A549 (cell line): Measurements from ENCODE around the gene ITGAX. TPM values are rescaled to one million over a fixed set of nuclear protein-coding genes. Genes with fewer than 3 reads are reported as not detected.

Source experiments
- ATAC-seq, 2 experiments: fragments of 200-7000 bp in 1 of 2; fragments of >200 bp in 1 of 2; cut with Nextera tagmentation in 1 of 2; cut with Tn5 transposase in 1 of 2; 3 replicates each; pipeline versions ENCODE4 v1.8.0 to v1.9.1; 2018 to 2020; ENCODE audit warnings: mild to moderate bottlenecking in 1 of 2, moderate library complexity in 1 of 2
- CTCF ChIA-PET: fragments of 300-600 bp; sonication (Branson Sonifier 250); formaldehyde crosslinking; extraction: SDS; loops from one replicate; lab custom pipeline; 2021; ENCODE audit warnings: antibody characterized with exemption, inconsistent platforms; lab: Yijun Ruan, JAX
- POLR2A ChIA-PET: fragments of 350-600 bp; formaldehyde crosslinking; extraction: SDS; loops from one replicate; lab custom pipeline; 2021; ENCODE audit warnings: antibody characterized with exemption, inconsistent platforms; lab: Yijun Ruan, JAX
- DNase-seq, 2 experiments: peaks; one replicate each; pipeline versions ENCODE4 v3.0.0 to v3.0.0-alpha.2; 2011 to 2016; ENCODE audit warnings: low read depth in 1 of 2, low spot score in 1 of 2
- FAIRE-seq: peaks from 2 replicates; lab custom pipeline; 2011; peaks lifted over from hg19 to GRCh38; lab: Jason Lieb, UNC
- H3K27ac ChIP-seq, 2 experiments: fragments of >200 bp; sonication (Bioruptor Twin); formaldehyde crosslinking; 3 replicates each; pipeline ENCODE4 v1.5.1; 2016 to 2017
- H3K4me1 ChIP-seq: fragments of >200 bp; sonication (Bioruptor Twin); formaldehyde crosslinking; 3 replicates; pipeline ENCODE4 v1.6.1; 2016
- H3K4me2 ChIP-seq: fragments of >200 bp; sonication (Bioruptor Twin); formaldehyde crosslinking; 3 replicates; pipeline ENCODE4 v1.6.1; 2016
- H3K4me3 ChIP-seq: fragments of >200 bp; sonication (Bioruptor Twin); formaldehyde crosslinking; 3 replicates; pipeline ENCODE4 v1.5.1; 2016
- H3K9me3 ChIP-seq: fragments of >200 bp; sonication (Bioruptor Twin); formaldehyde crosslinking; 3 replicates; pipeline ENCODE4 v1.6.1; 2016
- ATOH8 ChIP-seq: fragments of 250-450 bp; sonication (Bioruptor Pico); IDR thresholded peaks from 2 replicates; pipeline ENCODE4 v1.5.0; 2020; ENCODE audit warnings: low read depth, mild to moderate bottlenecking, moderate library complexity
- CHD2 ChIP-seq: fragments of 150-350 bp; IDR thresholded peaks from 2 replicates; pipeline ENCODE4 v1.6.1; 2014; ENCODE audit warnings: low read length; ENCODE audit not compliant: partially characterized antibody
- CHD4 ChIP-seq: fragments of 200-600 bp; sonication (generic); IDR thresholded peaks from 2 replicates; pipeline ENCODE4 v1.6.1; 2016; ENCODE audit warnings: antibody characterized with exemption, mild to moderate bottlenecking, borderline replicate concordance
- EHF ChIP-seq: fragments of 250-450 bp; sonication (Bioruptor Pico); IDR thresholded peaks from 2 replicates; pipeline ENCODE4 v1.5.0; 2020; ENCODE audit warnings: mild to moderate bottlenecking
- EHMT2 ChIP-seq: fragments of 200-600 bp; sonication (generic); IDR thresholded peaks from 2 replicates; pipeline ENCODE4 v1.6.1; 2016; ENCODE audit warnings: antibody characterized with exemption, low read depth, mild to moderate bottlenecking, moderate library complexity
- FOSB ChIP-seq: fragments of 250-450 bp; sonication (Bioruptor Pico); IDR thresholded peaks from 2 replicates; pipeline ENCODE4 v1.5.0; 2020; ENCODE audit warnings: mild to moderate bottlenecking, moderate library complexity
- FOSL2 ChIP-seq, 2 experiments: fragments of 450-650 bp in 1 of 2; fragments of >200 bp in 1 of 2; sonication (Bioruptor Twin) in 1 of 2; formaldehyde crosslinking; IDR thresholded peaks; 2 replicates each; pipeline versions ENCODE4 v1.5.0 to v1.6.1; 2016 to 2020; ENCODE audit warnings: mild to moderate bottlenecking in 1 of 2, moderate library complexity in 1 of 2
- HES2 ChIP-seq: fragments of >200 bp; sonication (Bioruptor Twin); formaldehyde crosslinking; IDR thresholded peaks from 2 replicates; pipeline ENCODE4 v1.6.1; 2016
- HEYL ChIP-seq: fragments of 250-450 bp; sonication (Bioruptor Pico); IDR thresholded peaks from 2 replicates; pipeline ENCODE4 v1.8.0; 2021; ENCODE audit warnings: mild to moderate bottlenecking, moderate library complexity
- HOXB13 ChIP-seq: fragments of 250-450 bp; sonication (Bioruptor Pico); IDR thresholded peaks from 2 replicates; pipeline ENCODE4 v1.5.0; 2020; ENCODE audit warnings: low read depth, mild to moderate bottlenecking, moderate library complexity
- JUN ChIP-seq, 2 experiments: fragments of >200 bp; sonication (Bioruptor Twin); formaldehyde crosslinking; IDR thresholded peaks; 2 replicates in 1 of 2; 3 replicates in 1 of 2; pipeline ENCODE4 v1.6.1; 2016 to 2017
- KDM1A ChIP-seq: fragments of 200-600 bp; sonication (generic); IDR thresholded peaks from 2 replicates; pipeline ENCODE4 v1.6.1; 2016; ENCODE audit warnings: low read depth, mild to moderate bottlenecking
- KDM5A ChIP-seq: fragments of 200-600 bp; sonication (generic); IDR thresholded peaks from 2 replicates; pipeline ENCODE4 v1.6.1; 2016; ENCODE audit warnings: antibody characterized with exemption, mild to moderate bottlenecking
- NFE2L2 ChIP-seq: fragments of 150-350 bp; conservative IDR thresholded peaks from 2 replicates; pipeline ENCODE4 v1.6.1; 2014; ENCODE audit warnings: low read length
- PHF8 ChIP-seq: fragments of 200-600 bp; sonication (generic); IDR thresholded peaks from 2 replicates; pipeline ENCODE4 v1.6.1; 2016; ENCODE audit warnings: low read depth, mild to moderate bottlenecking, antibody characterized with exemption, moderate library complexity, borderline replicate concordance
- POLR2A ChIP-seq: IDR thresholded peaks from 2 replicates; pipeline ENCODE4 v1.6.1; 2012; ENCODE audit warnings: mild to moderate bottlenecking, low read length
- RAD21 ChIP-seq, 2 experiments: fragments of >200 bp in 1 of 2; sonication (Bioruptor Twin) in 1 of 2; formaldehyde crosslinking in 1 of 2; IDR thresholded peaks in 1 of 2; conservative IDR thresholded peaks in 1 of 2; 2 replicates in 1 of 2; 3 replicates in 1 of 2; pipeline ENCODE4 v1.6.1; 2012 to 2018; ENCODE audit warnings: inconsistent platforms in 1 of 2
- REST ChIP-seq: fragments of 200-600 bp; sonication (generic); IDR thresholded peaks from 2 replicates; pipeline ENCODE4 v1.6.1; 2016; ENCODE audit warnings: antibody characterized with exemption, mild to moderate bottlenecking, moderate library complexity
- TFCP2L1 ChIP-seq: fragments of 250-450 bp; sonication (Bioruptor Pico); IDR thresholded peaks from 2 replicates; pipeline ENCODE4 v1.5.0; 2021; ENCODE audit warnings: mild to moderate bottlenecking
- USF2 ChIP-seq: fragments of 450-650 bp; IDR thresholded peaks from 2 replicates; pipeline ENCODE4 v1.6.1; 2014; ENCODE audit warnings: antibody characterized with exemption
- ZNF302 ChIP-seq: fragments of 250-450 bp; sonication (Bioruptor Pico); IDR thresholded peaks from 2 replicates; pipeline ENCODE4 v1.9.0; 2021; ENCODE audit warnings: inconsistent platforms, mild to moderate bottlenecking, moderate library complexity
- WGBS: methylation state at CpG from one replicate; pipeline ENCODE4 v1.1.6; 2017; ENCODE audit errors: missing lambda C conversion rate; 5-methylcytosine and 5-hydroxymethylcytosine counted together
- polyA plus RNA-seq, 4 experiments: library from polyadenylated mRNA; depleted of rRNA in 3 of 4; stranded (reverse); fragments of >200 nt; fragmentation: RNase III in 1 of 4; extraction: RNeasy Plus Mini Kit Qiagen cat#74134 plus additional on column Dnase treatment in 1 of 4; gene quantifications; 2 replicates in 3 of 4; 3 replicates in 1 of 4; pipeline ENCODE4 v1.2.3, GENCODE V29; 2011 to 2017

The ITGAX gene
- polyA plus RNA-seq, 2 of the 4 experiments (the other 2 are of a cell fraction), result 0.49 to 0.87 TPM

GRCh38 chr16:31397096-31397660, 42.2 kb downstream of the ITGAX start:
- DNase-seq, result no peak
- POLR2A ChIA-PET, result no interaction called here
- TF ChIP-seq FOSL2 (IDR thresholded peaks at IDR 0.05) (no peak), FOSL2 (CRISPR knock-in tag; IDR thresholded peaks at IDR 0.05) (no peak), EHF (CRISPR knock-in tag) (no peak), USF2 (no peak), JUN (IDR thresholded peaks at IDR 0.05) (no peak), RAD21 (conservative IDR thresholded peaks at IDR 0.05 in 1 of 2, IDR thresholded peaks at IDR 0.05 in 1 of 2) (no peak), CHD4 (no peak), CHD2 (no peak), KDM1A (no peak), KDM5A (no peak), PHF8 (no peak), FOSB (no peak), ZNF302 (CRISPR knock-in tag) (no peak), EHMT2 (no peak), TFCP2L1 (CRISPR knock-in tag) (no peak), NFE2L2 (no peak), REST (no peak)
- TF ChIP-seq, all 56 proteins: peak for 0
- no peak; a peak in 1 of 6 replicates for ATAC-seq
- CTCF ChIA-PET, result no interaction called here
- peaks cover 10% of the 10 kb centered on the region for H3K9me3 ChIP-seq
- 93% methylated on average over 8 of the region's 18 CpGs for WGBS
- no peak overlapping the region for H3K4me2 ChIP-seq
- H3K27ac ChIP-seq, result no peak overlapping the region
- no peaks in the 10 kb centered on the region; the same call in 2 of the 3 replicates for H3K4me1 ChIP-seq
- no peak overlapping the region for H3K4me3 ChIP-seq
- no peak for FAIRE-seq

- FAIRE-seq (no peak), ATAC-seq (peak in 1 of 2 experiments; percentile 26; a peak in 1 of 6 replicates), DNase-seq (no peak)
- 79% methylated on average over 8 of the region's 9 CpGs for WGBS
- ChIA-PET POLR2A (no interaction called here), CTCF (no interaction called here)
- H3K4me1 ChIP-seq, result peaks cover 3% of the 10 kb centered on the region; the same call in 2 of the 3 replicates
- H3K9me3 ChIP-seq, result peaks cover 10% of the 10 kb centered on the region
- H3K27ac ChIP-seq, result no peak overlapping the region
- no peak overlapping the region for H3K4me3 ChIP-seq
- H3K4me2 ChIP-seq, result no peak overlapping the region
- TF ChIP-seq POLR2A, result peak; percentile 22; the same call in 1 of the 2 replicates
- TF ChIP-seq HOXB13, result no peak
Measured at GRCh38 chr16:31397701-31398100, 42.7 kb downstream of the ITGAX start.

- no peak overlapping the region for H3K4me3 ChIP-seq
- no peak for ATAC-seq
- TF ChIP-seq ATOH8 (CRISPR knock-in tag) (no peak), HEYL (CRISPR knock-in tag) (no peak), KDM1A (no peak), HES2 (no peak)
- 100% methylated on average over 2 of the region's 2 CpGs for WGBS
- peaks cover 16% of the 10 kb centered on the region for H3K4me1 ChIP-seq
- ChIA-PET POLR2A (no interaction called here), CTCF (no interaction called here)
- H3K4me2 ChIP-seq, result no peak overlapping the region
- peaks cover 10% of the 10 kb centered on the region for H3K9me3 ChIP-seq
- FAIRE-seq, result no peak
- H3K27ac ChIP-seq, result no peak overlapping the region
- DNase-seq, result no peak
Measured at GRCh38 chr16:31400191-31400590, 45.2 kb downstream of the ITGAX start.
